OCI-LY7 (cell line): ENCODE data around the gene EGFL7.

Experiments
- CTCF ChIP-seq: fragments of 200-600 bp; sonication (generic); conservative IDR thresholded peaks from 2 replicates; pipeline ENCODE4 v1.5.1; 2014; ENCODE audit warnings: mild to moderate bottlenecking, antibody characterized with exemption, low read length, moderate library complexity, mixed read lengths
- EZH2phosphoT487 ChIP-seq: fragments of 200-600 bp; sonication (generic); IDR thresholded peaks from 2 replicates; pipeline ENCODE4 v1.6.1; 2018; ENCODE audit warnings: low read depth, borderline replicate concordance, mild to moderate bottlenecking, mixed run types, antibody characterized with exemption, low read length, moderate library complexity, mixed read lengths

GRCh38 chr9:136703276-136703860 lies 40.7 kb downstream of the EGFL7 start:
- no peak for TF ChIP-seq CTCF
- no peak for TF ChIP-seq EZH2phosphoT487
